Fibroblast of lung (primary cell): ENCODE results near the gene BUD23.

Experiments
- CTCF ChIP-seq, 2 donors: IDR thresholded peaks in 1 of 2; conservative IDR thresholded peaks in 1 of 2; 1 replicate in 1 of 2; 2 replicates in 1 of 2; pipeline ENCODE4 v1.5.1; 2011 to 2012; ENCODE audit warnings: low read length in 2 of 2, control low read depth in 1 of 2, inconsistent platforms in 1 of 2, low read depth in 1 of 2, mild to moderate bottlenecking in 1 of 2
- EZH2 ChIP-seq: IDR thresholded peaks from 2 replicates; pipeline ENCODE4 v1.5.1; 2012; ENCODE audit warnings: low read length, control low read depth, mild to moderate bottlenecking; ENCODE audit errors: missing control alignments

- no peak for TF ChIP-seq CTCF (conservative IDR thresholded peaks at IDR 0.05 in 1 of 2, IDR thresholded peaks at IDR 0.05 in 1 of 2; ENCODE audit: low read depth in 1 of 2, low read length in 2 of 2)
- TF ChIP-seq EZH2 = no peak
Measured at GRCh38 chr7:73671322-73671661, 12.1 kb upstream of the BUD23 start.
